ENCODE measurements around the gene ASCC2.
A peak's percentile ranks its signal among the peaks of the same experiment; 100 is the strongest.

ASCC2 gene

GRCh38 chr22:29816539-29816938 is 21.5 kb downstream of the ASCC2 start:
- no peak for DNase-seq

GRCh38 chr22:29816128-29816527 is 21.9 kb downstream of the ASCC2 start:
- DNase-seq = no peak

GRCh38 chr22:29815580-29815979 is 22.5 kb downstream of the ASCC2 start:
- no peak for DNase-seq

GRCh38 chr22:29814003-29814402 is 24.1 kb downstream of the ASCC2 start:
- no peak for DNase-seq

GRCh38 chr22:29813563-29813962 is 24.5 kb downstream of the ASCC2 start:
- no peak for DNase-seq

GRCh38 chr22:29813126-29813525 is 24.9 kb downstream of the ASCC2 start:
- DNase-seq = no peak

- no peak for DNase-seq
Observed at GRCh38 chr22:29811377-29811776, 26.7 kb downstream of the ASCC2 start.

- DNase-seq = no peak
Observed at GRCh38 chr22:29810216-29810615, 27.9 kb downstream of the ASCC2 start.

- DNase-seq = no peak
Observed at GRCh38 chr22:29806196-29806595, 31.9 kb downstream of the ASCC2 start.

GRCh38 chr22:29804985-29805384 is 33.1 kb downstream of the ASCC2 start:
- no peak for DNase-seq

GRCh38 chr22:29803190-29803589 is 34.9 kb downstream of the ASCC2 start:
- no peak for DNase-seq

- no peak for DNase-seq
Observed at GRCh38 chr22:29801796-29802195, 36.3 kb downstream of the ASCC2 start.

- DNase-seq = no peak
Observed at GRCh38 chr22:29801153-29801552, 36.9 kb downstream of the ASCC2 start.

- DNase-seq = no peak
Observed at GRCh38 chr22:29799217-29799680, 38.8 kb downstream of the ASCC2 start.

GRCh38 chr22:29798801-29799200 is 39.3 kb downstream of the ASCC2 start:
- no peak for DNase-seq

- no peak for DNase-seq
Observed at GRCh38 chr22:29798318-29798717, 39.8 kb downstream of the ASCC2 start.

GRCh38 chr22:29797351-29797750 is 40.7 kb downstream of the ASCC2 start:
- no peak for DNase-seq

- no peak for DNase-seq
Observed at GRCh38 chr22:29795663-29796062, 42.4 kb downstream of the ASCC2 start.

- no peak for DNase-seq
Observed at GRCh38 chr22:29793396-29793795, 44.7 kb downstream of the ASCC2 start.

- no peak for DNase-seq
Observed at GRCh38 chr22:29790061-29790460, 48.0 kb downstream of the ASCC2 start.

- DNase-seq = no peak
Observed at GRCh38 chr22:29788339-29789279, 49.5 kb downstream of the ASCC2 start.

- DNase-seq = peak; percentile 44
Observed at GRCh38 chr22:29787371-29787980, 50.6 kb downstream of the ASCC2 start.

- DNase-seq = no peak
Observed at GRCh38 chr22:29786031-29786430, 52.0 kb downstream of the ASCC2 start.
